SIG-M5 treated with dmso at 0.1 percent for 504 hours (cell line): ENCODE measurements around the gene CENPX.

Experiments
- DNase-seq: peaks from one replicate; lab custom pipeline; 2025; ENCODE audit not compliant: unreplicated experiment; lab: John Stamatoyannopoulos, UW

CENPX gene

DNA sequence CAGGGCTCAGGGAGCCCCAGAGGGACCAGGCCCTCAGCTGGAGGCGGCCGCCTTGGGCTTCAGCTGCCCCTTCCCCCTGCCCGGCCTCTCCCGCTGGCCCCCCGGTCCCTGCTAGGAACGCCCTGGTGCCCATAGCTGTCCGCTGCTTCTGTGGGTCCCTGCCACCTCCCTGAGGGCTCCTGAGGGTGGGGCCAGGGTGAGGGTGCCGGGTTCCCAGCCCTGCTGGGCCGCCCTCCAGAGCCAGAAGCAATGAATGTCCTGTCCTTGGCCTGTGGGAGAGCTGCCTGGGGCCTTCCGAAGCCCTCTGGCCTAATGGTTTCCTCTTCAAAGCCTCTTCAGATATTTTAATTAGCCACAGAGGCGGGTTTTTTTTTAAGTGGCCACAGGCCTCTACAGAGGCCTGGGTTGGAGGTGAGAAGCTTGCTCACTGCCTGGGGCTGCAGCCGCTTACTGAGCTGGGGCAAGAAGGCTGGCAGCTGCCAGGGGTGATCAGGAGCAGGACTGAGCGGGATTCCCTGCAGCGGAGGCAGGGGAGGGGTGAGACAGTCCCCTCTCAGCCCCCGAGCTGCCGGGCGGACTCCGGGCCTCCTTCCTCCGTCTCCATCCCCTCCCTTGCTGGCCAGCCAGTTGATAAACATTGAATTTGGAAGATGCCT is 9.9 kb downstream of the CENPX start:
- DNase-seq: no peak

- no peak for DNase-seq
Measured at GRCh38 chr17:82012261-82012639, 10.4 kb downstream of the CENPX start.

DNA sequence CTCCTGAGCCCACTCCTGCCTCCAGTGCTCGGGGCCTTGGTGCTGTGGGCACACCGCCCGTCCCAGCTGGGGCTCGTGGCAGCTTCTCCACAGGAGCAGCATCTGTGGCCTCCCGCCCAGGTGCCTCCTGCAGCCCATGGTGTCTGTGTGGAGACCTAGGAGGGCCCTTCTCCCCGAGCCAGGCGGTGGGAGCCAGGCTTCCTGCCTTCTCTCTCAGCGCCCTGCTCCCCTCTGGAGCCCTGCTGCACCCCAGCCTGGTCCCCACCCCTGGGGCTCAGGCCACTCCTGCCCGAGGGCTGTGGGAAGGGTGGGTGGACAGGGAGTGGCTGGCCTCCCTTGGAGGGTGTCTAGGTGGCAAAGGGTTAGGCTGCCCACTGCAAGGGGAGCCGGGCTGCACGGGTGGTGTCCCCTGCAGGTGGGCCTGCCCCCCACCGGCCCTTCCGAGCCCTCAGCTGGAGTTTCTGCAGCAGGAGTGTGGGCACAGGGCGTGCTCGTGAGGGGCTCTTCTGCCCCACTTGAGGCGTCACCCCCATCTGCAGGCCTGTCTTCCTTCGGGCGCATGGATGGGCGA is 11.0 kb downstream of the CENPX start:
- DNase-seq: no peak

DNA sequence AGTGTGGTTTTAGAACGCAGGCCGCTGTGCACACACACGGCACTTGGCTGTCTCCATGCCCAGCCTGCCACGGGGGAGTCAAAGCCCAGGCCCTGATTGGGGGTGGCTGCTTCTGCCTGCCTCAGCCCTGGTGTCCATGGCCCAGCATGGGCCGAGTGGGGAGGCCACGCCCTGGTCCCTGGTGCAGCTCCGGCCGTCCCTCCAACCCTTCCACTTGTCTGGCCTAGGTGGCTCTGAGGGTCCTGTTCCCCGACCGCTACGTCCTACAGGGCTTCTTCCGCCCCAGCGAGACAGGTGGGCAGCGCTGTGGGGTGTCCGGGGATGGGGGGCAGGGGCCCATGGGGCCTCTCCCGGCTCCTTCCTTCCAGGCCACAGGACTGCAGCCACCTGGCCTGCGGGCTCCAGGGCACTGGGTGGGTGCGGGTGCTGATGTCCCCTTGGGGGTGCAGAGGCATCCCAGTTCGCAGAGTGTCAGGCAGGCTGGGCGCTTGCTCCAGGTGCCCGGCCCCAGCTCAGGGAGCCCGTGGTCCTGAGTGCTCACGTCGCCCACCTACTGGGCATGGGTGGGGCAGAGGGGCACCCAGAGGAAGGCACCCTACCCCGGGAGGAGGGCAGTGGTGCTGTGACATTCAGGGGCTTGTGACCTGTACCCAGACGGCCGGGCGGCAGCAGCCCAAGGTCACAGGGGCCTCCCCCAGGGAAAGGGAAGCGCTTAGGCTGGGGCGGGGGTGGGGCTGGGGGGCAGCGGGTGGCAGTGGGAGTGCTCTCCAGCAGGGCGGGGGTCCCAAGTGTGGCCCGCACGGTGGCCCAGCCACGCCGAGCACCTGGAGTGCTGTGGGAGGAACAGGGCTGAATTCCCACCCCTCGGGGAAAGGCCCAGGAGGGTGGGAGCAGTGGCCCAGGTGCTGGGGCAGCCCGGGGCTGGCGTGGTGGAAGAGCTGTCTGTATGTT is 11.8 kb downstream of the CENPX start:
- DNase-seq: no peak

DNA sequence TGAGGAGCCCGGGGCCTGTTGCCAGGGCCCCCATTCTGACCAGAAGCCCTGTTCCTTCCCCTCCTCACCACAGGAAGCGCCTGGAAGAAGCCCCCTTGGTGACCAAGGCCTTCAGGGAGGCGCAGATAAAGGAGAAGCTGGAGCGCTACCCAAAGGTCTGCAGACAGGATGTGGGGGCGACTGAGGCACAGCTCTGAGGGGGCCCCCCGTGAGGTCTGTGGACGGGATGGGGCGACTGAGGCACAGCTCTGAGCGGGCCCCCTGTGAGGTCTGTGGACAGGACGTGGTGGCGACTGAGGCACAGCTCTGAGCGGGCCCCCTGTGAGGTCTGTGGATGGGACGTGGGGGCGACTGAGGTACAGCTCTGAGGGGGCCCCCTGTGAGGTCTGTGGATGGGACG is 13.3 kb downstream of the CENPX start:
- no peak for DNase-seq

GRCh38 chr17:82008941-82009405 is 13.7 kb downstream of the CENPX start:
- no peak for DNase-seq

- no peak for DNase-seq
Measured at GRCh38 chr17:82008258-82008940, 14.3 kb downstream of the CENPX start.

DNA sequence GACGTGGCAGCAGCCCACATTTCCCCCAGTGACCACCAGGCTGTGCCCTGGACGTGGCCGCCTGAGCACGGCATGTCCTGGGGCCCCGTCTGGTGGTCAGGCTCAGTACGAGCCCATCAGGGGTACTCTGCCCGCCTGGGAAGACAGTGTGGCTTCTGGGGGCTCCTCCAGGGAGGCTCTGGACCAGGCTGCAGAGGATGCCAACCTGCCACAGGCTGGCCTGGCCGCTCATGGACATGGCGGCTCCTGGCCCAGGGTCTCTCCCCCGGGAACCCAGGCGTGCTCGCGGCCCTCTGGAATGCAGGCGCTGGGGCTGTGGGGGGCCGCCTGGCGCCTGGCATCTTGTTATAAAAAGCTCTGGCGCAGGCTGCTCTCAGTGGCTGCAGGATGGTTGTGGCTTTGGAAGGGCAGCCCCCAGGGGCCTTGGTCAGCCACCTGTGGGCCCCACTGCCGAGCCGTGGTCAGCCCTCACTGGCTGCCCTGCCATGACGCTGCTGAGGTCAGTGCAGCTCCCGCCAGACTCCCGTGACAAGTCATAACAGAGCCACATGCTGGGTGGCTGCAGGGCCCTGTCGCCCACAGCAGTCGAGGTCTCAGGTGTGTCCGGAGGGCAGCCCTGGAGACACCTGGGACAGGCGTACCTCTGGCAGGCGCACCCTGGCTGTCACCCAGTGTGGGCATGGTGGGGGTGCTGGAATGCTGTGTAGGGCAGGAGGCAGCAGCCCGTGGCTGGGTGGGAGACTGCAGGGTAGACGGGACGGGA is 15.0 kb downstream of the CENPX start:
- DNase-seq: no peak

- DNase-seq: no peak
Measured at GRCh38 chr17:82007228-82007494, 15.5 kb downstream of the CENPX start.

DNA sequence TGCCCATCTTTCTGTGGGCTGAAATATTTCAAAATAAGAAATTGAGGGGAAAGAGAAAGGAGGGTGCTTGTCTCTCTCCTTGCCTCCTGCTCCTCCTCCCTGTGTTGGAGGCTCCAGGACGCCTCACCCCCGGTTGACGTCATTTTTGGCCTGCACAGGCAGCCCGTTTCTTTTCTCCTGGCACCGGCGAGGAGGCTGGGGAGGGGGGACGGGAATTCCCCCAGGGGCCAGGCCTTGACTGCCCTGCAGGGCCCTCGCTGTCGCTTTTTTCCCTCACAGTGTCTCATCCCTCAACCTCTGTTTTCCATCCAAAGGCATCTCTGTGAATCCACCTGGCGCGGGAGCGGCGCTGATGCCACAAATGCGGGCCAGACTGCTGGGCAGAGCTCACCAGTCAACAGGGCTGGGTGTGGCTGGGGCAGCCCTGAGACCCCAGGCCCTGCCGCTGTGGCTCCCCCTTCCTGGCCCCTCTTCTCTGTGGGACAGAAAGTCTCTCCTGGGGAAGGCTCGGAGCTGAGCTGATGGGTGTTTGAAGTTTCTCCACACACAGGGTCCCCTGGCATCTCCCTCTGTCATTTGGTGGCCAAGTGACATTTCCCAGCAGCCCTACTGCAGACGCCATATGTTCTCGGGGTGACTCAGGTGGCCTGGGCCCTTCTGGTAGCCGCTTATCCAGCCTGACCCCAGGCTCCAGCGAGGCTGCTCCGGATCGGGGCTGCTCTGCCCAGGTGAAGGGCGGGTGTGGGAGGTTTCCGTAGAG is 16.0 kb downstream of the CENPX start:
- no peak for DNase-seq

GRCh38 chr17:82005701-82006348 is 16.9 kb downstream of the CENPX start:
- DNase-seq: no peak

- no peak for DNase-seq
Measured at GRCh38 chr17:82004517-82005455, 17.9 kb downstream of the CENPX start.

GRCh38 chr17:82003411-82004381 is 19.0 kb downstream of the CENPX start:
- no peak for DNase-seq

- DNase-seq: no peak
Measured at GRCh38 chr17:82001571-82002056, 21.1 kb downstream of the CENPX start.

GRCh38 chr17:82000803-82001570 is 21.7 kb downstream of the CENPX start:
- DNase-seq: no peak

GRCh38 chr17:81999976-82000802 is 22.5 kb downstream of the CENPX start:
- no peak for DNase-seq
